ENCODE measurements around the gene OR1J1.

DNA sequence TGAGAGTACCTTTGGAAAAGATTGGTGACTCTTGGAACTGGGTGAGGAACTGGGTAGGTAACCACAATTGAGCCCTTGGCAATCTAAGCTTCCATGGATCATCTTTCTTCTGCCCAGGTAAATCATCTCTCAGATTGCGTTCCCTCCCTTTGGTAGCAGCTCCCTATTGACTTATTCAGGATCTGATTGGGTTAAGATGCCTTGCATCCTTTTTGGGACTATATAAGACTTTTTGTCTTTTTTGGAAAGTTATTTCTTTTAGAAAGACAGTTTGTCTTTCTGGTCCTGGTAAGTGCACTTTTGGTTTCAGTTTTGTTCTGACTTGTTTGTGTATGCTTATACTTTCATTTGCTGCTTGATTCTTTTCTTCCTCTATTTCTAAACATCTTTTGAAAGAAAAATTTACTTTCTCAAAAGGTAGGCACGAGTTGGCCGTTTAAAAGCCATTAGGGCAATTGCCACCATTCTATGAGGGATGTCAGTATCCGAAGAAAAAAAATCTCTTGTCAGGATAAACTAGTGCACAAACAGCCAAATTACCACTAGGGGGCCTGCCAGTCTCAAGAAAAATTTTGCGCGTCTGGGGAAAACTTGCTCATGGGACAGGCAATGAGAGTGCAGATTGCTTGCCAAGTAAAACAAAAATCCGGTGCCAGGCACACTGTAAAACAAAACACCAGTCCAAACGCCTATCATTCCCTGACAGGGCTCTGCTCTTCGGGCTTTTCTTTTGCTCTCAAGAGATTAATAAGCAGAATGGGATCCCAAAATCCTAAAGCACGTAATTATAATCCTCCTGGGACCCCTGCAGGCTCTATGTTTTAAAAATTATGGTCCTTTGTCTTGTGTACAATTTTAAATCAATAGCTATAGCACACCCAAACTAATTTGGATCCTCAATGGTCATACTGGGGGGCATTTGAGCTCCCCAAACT, 12.8 kb downstream of the OR1J1 start:
- TF ChIP-seq, protein P1, sequence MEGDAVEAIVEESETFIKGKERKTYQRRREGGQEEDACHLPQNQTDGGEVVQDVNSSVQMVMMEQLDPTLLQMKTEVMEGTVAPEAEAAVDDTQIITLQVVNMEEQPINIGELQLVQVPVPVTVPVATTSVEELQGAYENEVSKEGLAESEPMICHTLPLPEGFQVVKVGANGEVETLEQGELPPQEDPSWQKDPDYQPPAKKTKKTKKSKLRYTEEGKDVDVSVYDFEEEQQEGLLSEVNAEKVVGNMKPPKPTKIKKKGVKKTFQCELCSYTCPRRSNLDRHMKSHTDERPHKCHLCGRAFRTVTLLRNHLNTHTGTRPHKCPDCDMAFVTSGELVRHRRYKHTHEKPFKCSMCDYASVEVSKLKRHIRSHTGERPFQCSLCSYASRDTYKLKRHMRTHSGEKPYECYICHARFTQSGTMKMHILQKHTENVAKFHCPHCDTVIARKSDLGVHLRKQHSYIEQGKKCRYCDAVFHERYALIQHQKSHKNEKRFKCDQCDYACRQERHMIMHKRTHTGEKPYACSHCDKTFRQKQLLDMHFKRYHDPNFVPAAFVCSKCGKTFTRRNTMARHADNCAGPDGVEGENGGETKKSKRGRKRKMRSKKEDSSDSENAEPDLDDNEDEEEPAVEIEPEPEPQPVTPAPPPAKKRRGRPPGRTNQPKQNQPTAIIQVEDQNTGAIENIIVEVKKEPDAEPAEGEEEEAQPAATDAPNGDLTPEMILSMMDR (IDR thresholded peaks at IDR 0.05), result peak; percentile 60 to 94 (median 87)
- no peak for TF ChIP-seq POLR2A (IDR thresholded peaks at IDR 0.05)
